Right hindlimb (tissue), 1 donor: ENCODE measurements around the gene ADGRG3.
"Not testable (repeated sequence)": the region's sequence is repeated elsewhere in the genome, so short reads cannot be mapped to it uniquely, and the experiment has no call there.

Experiments used
- DNase-seq: peaks from one replicate; pipeline ENCODE4 v3.0.0-alpha.2; 2018

ADGRG3 gene

GRCh38 chr16:57663917-57664661 lies 4.0 kb upstream of the ADGRG3 start:
- no peak for DNase-seq

DNA sequence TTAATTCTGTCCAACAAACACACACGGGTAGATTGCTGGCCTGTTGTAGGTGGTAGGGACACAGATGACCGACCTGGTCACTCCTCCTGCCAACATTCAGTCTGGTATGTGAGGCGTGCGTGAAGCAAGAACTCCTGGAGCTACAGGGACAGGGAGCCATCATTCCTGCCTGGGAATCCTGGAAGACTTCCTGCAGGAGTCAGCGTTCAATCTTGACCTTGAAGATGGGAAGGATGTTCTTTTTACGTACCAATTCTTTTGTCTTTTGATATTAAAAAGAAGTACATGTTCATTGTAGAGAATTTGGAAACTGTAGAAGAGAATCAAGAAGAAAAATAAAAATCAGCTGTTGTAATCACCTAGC lies 3.5 kb upstream of the ADGRG3 start:
- no peak for DNase-seq

- DNase-seq = no peak
Measured at GRCh38 chr16:57665541-57665940, 2.6 kb upstream of the ADGRG3 start.

DNA sequence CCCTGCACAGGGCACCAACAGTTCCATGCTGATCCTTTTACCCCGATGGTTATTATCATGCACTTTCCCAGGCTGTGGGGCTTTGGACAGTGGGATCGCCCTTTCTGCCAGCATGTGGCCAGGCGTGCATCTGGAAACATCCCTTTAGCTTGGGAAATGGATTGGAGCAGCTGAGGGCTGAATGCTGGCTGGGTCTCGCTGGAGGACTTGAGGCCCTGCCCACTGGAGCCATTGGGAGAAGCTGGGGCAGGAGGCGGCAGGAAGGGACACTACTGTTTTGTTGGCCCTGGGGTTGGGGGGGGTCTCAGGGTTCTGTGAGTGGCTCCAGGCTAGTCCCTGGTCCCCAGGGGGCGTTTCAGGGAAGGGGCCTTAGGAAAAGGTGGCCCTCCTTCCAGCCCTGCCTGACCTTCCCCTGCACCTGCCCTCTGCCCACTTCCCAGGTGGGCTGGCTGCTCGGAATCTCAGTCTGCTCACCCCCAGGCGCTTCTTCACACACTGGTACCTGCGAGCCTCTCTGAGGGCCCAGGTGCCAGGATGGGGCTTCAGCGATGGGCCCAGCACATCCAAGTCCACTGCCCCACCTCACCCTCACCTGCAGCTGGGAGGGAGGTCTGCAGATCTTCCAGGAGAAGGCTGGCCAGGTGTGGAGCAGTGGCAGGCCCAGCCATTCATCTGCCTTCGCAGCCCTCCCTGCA lies 1.6 kb upstream of the ADGRG3 start:
- DNase-seq = no peak

GRCh38 chr16:57667048-57667525 lies 1.0 kb upstream of the ADGRG3 start:
- DNase-seq = no peak

DNA sequence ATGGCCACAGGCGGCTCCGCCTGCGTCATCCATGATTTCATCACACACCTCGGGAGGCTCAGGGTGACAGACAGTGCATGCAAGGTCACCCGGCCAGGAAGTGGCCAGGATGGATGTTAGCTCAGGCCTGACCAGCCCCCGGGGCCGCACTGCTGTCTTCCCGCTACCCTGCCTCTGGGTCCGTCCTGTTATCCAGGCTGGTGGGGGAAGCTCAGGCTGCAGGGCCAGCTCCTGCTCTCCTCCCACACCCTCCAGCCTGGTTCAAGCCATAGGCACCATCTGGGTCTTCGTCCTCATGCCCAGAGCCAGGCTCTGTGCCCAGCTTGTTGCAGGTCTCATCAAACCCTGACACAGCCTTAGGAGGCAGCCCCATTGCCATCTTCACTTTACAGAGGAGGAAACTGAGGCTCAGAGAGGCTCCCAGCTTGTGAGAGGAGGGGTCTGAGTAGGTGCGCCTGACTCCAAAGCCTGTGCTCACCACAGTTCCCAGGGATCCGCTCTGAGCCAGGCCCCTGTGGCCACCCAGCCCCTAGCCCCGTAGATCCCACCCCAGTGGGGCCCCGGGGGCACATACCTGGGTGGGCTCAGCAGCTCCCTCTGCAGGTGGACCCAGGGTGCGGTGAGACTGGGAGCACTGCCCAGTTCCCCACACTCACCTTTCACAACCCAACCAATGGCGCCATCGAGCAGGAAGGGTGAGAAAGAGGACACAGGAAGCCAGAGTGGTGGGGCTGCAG lies 412 bp upstream of the ADGRG3 start:
- no peak for DNase-seq

- DNase-seq = no peak
Measured at GRCh38 chr16:57668630-57669475, 747 bp downstream of the ADGRG3 start.

- DNase-seq = no peak
Measured at GRCh38 chr16:57669476-57670162, 1.5 kb downstream of the ADGRG3 start.

DNA sequence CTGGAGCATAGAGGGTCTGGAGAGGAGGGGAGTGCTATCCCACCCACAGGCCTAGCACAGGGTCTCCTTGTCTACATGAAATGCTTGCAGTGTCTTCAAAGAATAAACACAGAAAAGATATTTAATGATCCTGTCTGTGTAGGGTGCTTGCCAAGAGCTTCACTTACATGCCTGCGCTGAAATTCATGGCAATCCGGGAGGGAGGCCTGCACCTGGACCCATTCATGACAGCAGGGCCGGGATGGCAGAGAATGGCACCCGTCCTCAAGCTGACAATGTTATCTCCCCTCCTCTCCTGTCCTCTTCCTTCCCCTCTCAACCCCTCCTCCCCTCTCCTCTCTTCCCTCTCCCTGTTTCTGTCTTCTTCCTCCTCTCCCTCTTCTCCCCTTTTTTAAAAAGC lies 2.1 kb downstream of the ADGRG3 start:
- no peak for DNase-seq

- DNase-seq = not testable (repeated sequence)
Measured at GRCh38 chr16:57671451-57671850, 3.3 kb downstream of the ADGRG3 start.

DNA sequence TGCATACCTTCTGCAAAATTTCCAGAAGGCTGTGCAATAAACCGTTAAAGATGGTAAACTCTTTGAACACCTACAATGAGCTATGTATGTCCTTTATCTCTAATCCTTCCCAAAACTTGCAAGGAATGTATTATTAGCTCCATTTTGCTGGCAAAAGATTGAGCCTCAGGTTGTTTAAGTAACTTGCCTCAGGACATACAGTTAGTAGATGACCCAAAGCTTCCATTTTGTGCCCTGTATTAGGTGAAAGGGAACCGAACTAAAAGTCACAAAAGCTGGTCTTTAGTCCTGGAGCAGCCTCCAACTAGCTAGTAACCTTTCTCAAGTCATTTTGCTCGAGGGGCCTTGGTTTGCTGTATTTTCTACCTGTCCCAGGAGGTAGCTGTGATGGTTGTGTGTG lies 4.3 kb downstream of the ADGRG3 start:
- DNase-seq = no peak

GRCh38 chr16:57672824-57673223 lies 4.7 kb downstream of the ADGRG3 start:
- DNase-seq = no peak

- DNase-seq = peak; percentile 72
Measured at GRCh38 chr16:57675741-57676551, 7.8 kb downstream of the ADGRG3 start.

GRCh38 chr16:57676553-57677085 lies 8.5 kb downstream of the ADGRG3 start:
- no peak for DNase-seq

DNA sequence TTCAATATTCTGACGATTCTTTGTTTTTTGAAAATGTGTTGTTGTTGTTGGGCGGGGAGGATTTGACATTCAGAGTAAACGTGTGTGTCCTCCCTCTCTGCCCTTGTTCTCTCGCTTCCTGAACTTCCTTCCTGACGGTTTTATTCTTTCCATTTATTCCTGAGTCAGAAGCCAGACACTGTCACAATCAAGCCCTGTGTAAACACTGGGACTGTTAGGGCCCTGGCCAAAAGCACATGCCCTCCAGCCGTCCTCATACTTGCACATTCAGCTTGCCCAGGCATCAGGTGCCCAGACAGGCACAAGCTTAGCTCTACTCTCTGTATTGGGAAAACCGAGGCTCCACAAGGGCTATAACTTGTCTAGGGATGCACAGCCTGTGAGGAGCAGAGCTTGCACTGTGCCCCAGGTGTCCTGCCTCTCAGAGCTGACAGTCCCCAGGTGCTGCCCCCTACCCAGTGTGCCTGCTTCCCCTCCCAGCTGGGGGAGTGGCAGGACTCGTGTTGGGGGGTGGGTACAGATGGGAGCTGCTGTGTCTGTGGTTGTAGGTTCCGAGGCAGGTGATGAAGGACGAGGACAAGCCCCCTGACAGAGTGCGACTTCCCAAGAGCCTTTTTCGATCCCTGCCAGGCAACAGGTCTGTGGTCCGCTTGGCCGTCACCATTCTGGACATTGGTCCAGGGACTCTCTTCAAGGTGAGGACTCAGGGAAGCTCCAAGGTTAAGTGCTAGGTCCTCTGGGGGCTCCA lies 9.7 kb downstream of the ADGRG3 start:
- no peak for DNase-seq

- DNase-seq = no peak
Measured at GRCh38 chr16:57679016-57679415, 10.9 kb downstream of the ADGRG3 start.

- no peak for DNase-seq
Measured at GRCh38 chr16:57679767-57680482, 11.8 kb downstream of the ADGRG3 start.

- DNase-seq = no peak
Measured at GRCh38 chr16:57680842-57681375, 12.8 kb downstream of the ADGRG3 start.
